Endodermal cell (in vitro differentiated cells): Measurements from ENCODE around the gene TRIM33. TPM values are rescaled to one million over a fixed set of nuclear protein-coding genes. Genes with fewer than 3 reads are reported as not detected.

Source experiments
- DNase-seq: peaks from one replicate; pipeline ENCODE4 v3.0.0-alpha.2; 2017
- H3K27ac ChIP-seq: 2 replicates; pipeline ENCODE4 v1.5.1; 2013; ENCODE audit warnings: mild to moderate bottlenecking, low read depth, low read length, moderate library complexity
- H3K27me3 ChIP-seq: 2 replicates; pipeline ENCODE4 v1.6.1; 2013; ENCODE audit warnings: mild to moderate bottlenecking, low read length, moderate library complexity; ENCODE audit not compliant: insufficient read depth, control insufficient read depth, poor library complexity, severe bottlenecking
- H3K36me3 ChIP-seq: 2 replicates; pipeline ENCODE4 v1.7.0; 2013; ENCODE audit warnings: mild to moderate bottlenecking, low read length, moderate library complexity; ENCODE audit not compliant: control insufficient read depth, insufficient read depth
- H3K4me1 ChIP-seq: one replicate; pipeline ENCODE4 v1.7.0; 2013; ENCODE audit warnings: low read length; ENCODE audit not compliant: control insufficient read depth, insufficient read depth
- H3K4me3 ChIP-seq: 2 replicates; pipeline ENCODE4 v1.5.1; 2013; ENCODE audit warnings: mild to moderate bottlenecking, low read length, moderate library complexity
- H3K9ac ChIP-seq: 2 replicates; pipeline ENCODE4 v1.6.1; 2013; ENCODE audit warnings: mild to moderate bottlenecking, low read length, moderate library complexity; ENCODE audit not compliant: poor library complexity, severe bottlenecking; ENCODE audit errors: extremely low read depth
- H3K9me3 ChIP-seq: 2 replicates; pipeline ENCODE4 v1.6.1; 2013; ENCODE audit warnings: mild to moderate bottlenecking, low read length, moderate library complexity; ENCODE audit not compliant: control insufficient read depth
- H3K27ac Mint-ChIP-seq: 2 replicates; pipeline ENCODE4 v1.8.0; 2020; ENCODE audit warnings: mixed read lengths
- H3K27me3 Mint-ChIP-seq: 2 replicates; pipeline ENCODE4 v1.8.0; 2021; ENCODE audit warnings: mild to moderate bottlenecking, mixed read lengths; ENCODE audit not compliant: insufficient read depth
- H3K36me3 Mint-ChIP-seq: 2 replicates; pipeline ENCODE4 v1.8.0; 2020; ENCODE audit warnings: low read depth, mixed read lengths
- H3K4me1 Mint-ChIP-seq: 2 replicates; pipeline ENCODE4 v1.8.0; 2020; ENCODE audit warnings: mixed read lengths
- H3K4me3 Mint-ChIP-seq: 2 replicates; pipeline ENCODE4 v1.8.0; 2020; ENCODE audit warnings: mild to moderate bottlenecking, moderate library complexity, mixed read lengths
- H3K9me3 Mint-ChIP-seq: 2 replicates; pipeline ENCODE4 v1.8.0; 2020; ENCODE audit warnings: mild to moderate bottlenecking, mixed read lengths
- CTCF ChIP-seq: fragments of 200-600 bp; sonication (generic); conservative IDR thresholded peaks from 2 replicates; pipeline ENCODE4 v1.5.0; 2021; ENCODE audit warnings: antibody characterized with exemption, mild to moderate bottlenecking
- WGBS, 2 experiments: methylation state at CpG; one replicate each; pipeline versions ENCODE4 v1.1.5 to v1.1.7; 2013; ENCODE audit warnings: missing lambda C conversion rate in 2 of 2, mixed read lengths in 1 of 2; ENCODE audit not compliant: insufficient coverage in 1 of 2, insufficient read length in 1 of 2; 5-methylcytosine and 5-hydroxymethylcytosine counted together
- total RNA-seq, 2 donors: library from RNA; stranded (reverse); fragmentation: NEBNext Ultra II Directional in 1 of 2; extraction: Animal tissue kit (Norgen Biotek cat#: 25700) in 1 of 2; gene quantifications; 2 replicates in 1 of 2; 3 replicates in 1 of 2; pipeline ENCODE4 v1.2.1, GENCODE V29; 2021

Gene TRIM33
- total RNA-seq, 2 donors from 2014 or later = 47.2 to 50.6 TPM

GRCh38 chr1:114468047-114468446 is 43.0 kb downstream of the TRIM33 start:
- H3K36me3 Mint-ChIP-seq = peaks cover 26% of the 10 kb centered on the region
- Histone ChIP-seq H3K27ac (no peak overlapping the region), H3K4me1 (no peaks in the 10 kb centered on the region), H3K27me3 (no peaks in the 10 kb centered on the region), H3K4me3 (no peak overlapping the region), H3K9ac (no peak overlapping the region), H3K36me3 (peaks cover 13% of the 10 kb centered on the region), H3K9me3 (no peaks in the 10 kb centered on the region)
- no peak for DNase-seq
- H3K9me3 Mint-ChIP-seq = no peaks in the 10 kb centered on the region
- peaks cover 18% of the 10 kb centered on the region for H3K4me1 Mint-ChIP-seq
- no peak overlapping the region for H3K27ac Mint-ChIP-seq
- no peak overlapping the region for H3K4me3 Mint-ChIP-seq
- TF ChIP-seq CTCF = no peak
- H3K27me3 Mint-ChIP-seq = no peaks in the 10 kb centered on the region
- WGBS, 2 experiments = 97% methylated on average over 3 of the region's 3 CpGs; no CpG with 5 or more reads in 1 of the 2 experiments

GRCh38 chr1:114467491-114467890 is 43.5 kb downstream of the TRIM33 start:
- no peak for TF ChIP-seq CTCF
- no peaks in the 10 kb centered on the region for H3K9me3 Mint-ChIP-seq
- no peak overlapping the region for H3K4me3 ChIP-seq
- no peak for DNase-seq
- no peaks in the 10 kb centered on the region for H3K27me3 Mint-ChIP-seq
- H3K4me3 Mint-ChIP-seq = no peak overlapping the region
- peaks cover 24% of the 10 kb centered on the region for H3K36me3 Mint-ChIP-seq
- H3K9ac ChIP-seq = no peak overlapping the region
- H3K4me1 Mint-ChIP-seq = peaks cover 18% of the 10 kb centered on the region
- peak overlapping the region; percentile 56 for H3K27ac Mint-ChIP-seq
- H3K4me1 ChIP-seq = no peaks in the 10 kb centered on the region
- peaks cover 19% of the 10 kb centered on the region for H3K36me3 ChIP-seq
- H3K27ac ChIP-seq = no peak overlapping the region
- no peaks in the 10 kb centered on the region for H3K9me3 ChIP-seq
- WGBS, 2 experiments = 96 to 100% methylated on average over 1 of the region's 1 CpG
- H3K27me3 ChIP-seq = no peaks in the 10 kb centered on the region

GRCh38 chr1:114466334-114467014 is 44.5 kb downstream of the TRIM33 start:
- peak; percentile 31 for TF ChIP-seq CTCF
- Histone ChIP-seq H3K9ac (no peak overlapping the region), H3K27me3 (no peaks in the 10 kb centered on the region), H3K36me3 (peaks cover 29% of the 10 kb centered on the region), H3K9me3 (no peaks in the 10 kb centered on the region), H3K4me1 (no peaks in the 10 kb centered on the region), H3K4me3 (no peak overlapping the region), H3K27ac (no peak overlapping the region)
- Mint-ChIP-seq H3K27ac (peak overlapping the region; percentile 64), H3K36me3 (peaks cover 28% of the 10 kb centered on the region), H3K4me3 (no peak overlapping the region), H3K27me3 (no peaks in the 10 kb centered on the region), H3K9me3 (no peaks in the 10 kb centered on the region), H3K4me1 (peaks cover 18% of the 10 kb centered on the region)
- WGBS, 2 experiments = 79 to 92% methylated on average over 9 to 14 of the region's 14 CpGs
- no peak for DNase-seq
